Measurements from ENCODE around the gene PCBP3. TPM values are rescaled to one million over a fixed set of nuclear protein-coding genes. Genes with fewer than 3 reads are reported as not detected.

Gene PCBP3
- total and polyA plus RNA-seq, 2 of the 8 experiments (the other 6 are each of a cell fraction or from before 2014, with no cell fraction given), result 3.5 to 6.3 TPM

DNA sequence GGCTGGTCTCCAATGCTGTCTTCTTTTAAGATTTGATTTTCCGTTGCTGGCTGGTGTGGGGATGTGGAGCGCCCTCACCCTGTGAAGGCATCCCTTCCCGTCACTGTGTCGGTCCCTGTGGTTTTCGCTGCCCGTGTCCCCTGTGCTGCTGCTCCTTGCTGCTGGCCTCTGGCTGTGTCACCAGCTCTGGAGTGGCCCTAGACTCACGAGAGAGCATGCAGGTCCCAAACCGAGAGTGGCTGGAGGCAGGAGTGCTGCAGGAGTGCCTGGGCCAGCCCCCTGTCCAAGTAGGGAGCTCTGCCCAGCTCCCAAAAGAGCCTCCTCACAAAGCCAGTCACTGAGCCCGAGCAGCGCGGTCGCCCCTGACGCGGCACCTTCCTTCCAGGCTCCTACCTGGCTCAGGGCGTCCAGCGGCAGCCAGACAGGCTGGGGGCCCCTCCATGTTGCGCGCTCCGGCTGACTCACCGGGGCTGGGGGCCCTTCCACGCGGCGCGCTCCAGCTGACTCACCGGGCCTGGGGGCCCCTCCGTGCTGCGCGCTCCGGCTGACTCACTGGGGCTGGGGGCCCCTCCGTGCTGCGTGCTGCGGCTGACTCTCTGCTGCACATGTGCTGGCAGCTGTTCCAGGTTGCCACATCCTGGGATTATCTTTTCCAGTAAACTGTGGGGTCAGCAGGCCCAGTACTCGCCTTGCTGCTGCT, 231.3 kb downstream of the PCBP3 start:
- no peak overlapping the region for H3K56ac ChIP-seq (replicated peaks; ENCODE audit: insufficient read length, low read depth, low read length)
- H3K9me3 ChIP-seq (ENCODE audit: insufficient read depth in 2 of 2, low read depth in 1 of 2, low read length in 1 of 2), result no peaks in the 10 kb centered on the region
- no peak overlapping the region for H4K91ac ChIP-seq (replicated peaks; ENCODE audit: insufficient read length, low read length)
- no peak for FAIRE-seq
- H2BK12ac ChIP-seq (ENCODE audit: low read depth, low read length), result no peak overlapping the region
- H3K79me1 ChIP-seq (ENCODE audit: low read depth, low read length), result no peaks in the 10 kb centered on the region
- no peak overlapping the region for H2BK20ac ChIP-seq (ENCODE audit: low read length)
- no peak overlapping the region for H2BK15ac ChIP-seq (ENCODE audit: low read length)
- H3K23ac ChIP-seq (ENCODE audit: insufficient read length), result no peak overlapping the region
- H4K5ac ChIP-seq (ENCODE audit: insufficient read length, low read depth, low read length), result no peak overlapping the region
- H3K4me2 ChIP-seq (ENCODE audit: insufficient read depth in 1 of 2, low read depth in 2 of 2, low read length in 2 of 2), result no peak overlapping the region
- H4K8ac ChIP-seq (ENCODE audit: extremely low read depth, insufficient read depth, low read length), result peak overlapping the region; percentile 80; the same call in 1 of the 2 replicates
- no peak for TF ChIP-seq KDM1A (IDR thresholded peaks at IDR 0.05; ENCODE audit: borderline replicate concordance, low read length)
- no peak for TF ChIP-seq SRF (IDR thresholded peaks at IDR 0.05; ENCODE audit: low read depth, low read length)
- TF ChIP-seq SIX5 (IDR thresholded peaks at IDR 0.05; ENCODE audit: low read depth, low read length), result no peak
- no peak for TF ChIP-seq MAFK (IDR thresholded peaks at IDR 0.05; ENCODE audit: low read depth, low read length)
- no peak for TF ChIP-seq CEBPB (IDR thresholded peaks at IDR 0.05; ENCODE audit: low read depth, low read length)
- TF ChIP-seq BACH1 (IDR thresholded peaks at IDR 0.05; ENCODE audit: low read length), result no peak
- TF ChIP-seq EGR1 (IDR thresholded peaks at IDR 0.05; ENCODE audit: borderline replicate concordance, low read depth, low read length), result no peak
- TF ChIP-seq POLR2AphosphoS5 (IDR thresholded peaks at IDR 0.05; ENCODE audit: low read depth, low read length), result no peak
- TF ChIP-seq RFX5 (IDR thresholded peaks at IDR 0.05; ENCODE audit: borderline replicate concordance, low read depth, low read length), result no peak
- TF ChIP-seq SP2 (IDR thresholded peaks at IDR 0.05; ENCODE audit: low read length), result no peak
- TF ChIP-seq SIN3A (conservative IDR thresholded peaks at IDR 0.05 in 1 of 2, IDR thresholded peaks at IDR 0.05 in 1 of 2; ENCODE audit: low read depth in 1 of 2, low read length in 2 of 2), result no peak
- no peak overlapping the region for H3K18ac ChIP-seq (ENCODE audit: extremely low read depth, low read length)
- no peak overlapping the region for H3K4me3 ChIP-seq (ENCODE audit: extremely low read depth in 1 of 4, insufficient read depth in 2 of 4, low read depth in 3 of 4, low read length in 4 of 4)
- no peaks in the 10 kb centered on the region for H4K20me1 ChIP-seq (replicated peaks in 1 of 2; ENCODE audit: control insufficient read depth in 1 of 2, insufficient read depth in 2 of 2, low read length in 2 of 2)
- no peak overlapping the region for H3K14ac ChIP-seq (ENCODE audit: insufficient read length)
- H2BK5ac ChIP-seq (ENCODE audit: low read depth, low read length), result peak overlapping the region; percentile 35; the same call in 1 of the 2 replicates
- WGBS, 2 experiments (ENCODE audit: extremely low coverage in 1 of 2, insufficient coverage in 1 of 2, insufficient read length in 1 of 2, insufficient replicate concordance in 2 of 2, low coverage in 1 of 2, low lambda C conversion rate in 2 of 2, missing lambda C conversion rate in 1 of 2), result 92% methylated on average over 33 of the region's 33 CpGs; no CpG with 5 or more reads in 1 of the 2 experiments
- H2AFZ ChIP-seq (ENCODE audit: low read length), result no peak overlapping the region
- H3K27ac ChIP-seq (ENCODE audit: low read depth, low read length), result no peak overlapping the region
- H2BK120ac ChIP-seq (replicated peaks; ENCODE audit: low read depth, low read length), result no peak overlapping the region
- H3K23me2 ChIP-seq (ENCODE audit: low read depth, low read length), result no peaks in the 10 kb centered on the region
- no peak overlapping the region for H2AK5ac ChIP-seq (ENCODE audit: low read depth, low read length)
- ChIA-PET CTCF (ENCODE audit: partially characterized antibody) (interaction anchor here (0.9 to 1.3 kb wide), 2 partner anchors 279 to 1386 kb away, joined by 3 read pairs; no protein-coding TSS in a partner anchor), POLR2A (ENCODE audit: partially characterized antibody) (no interaction called here)
- H3K9ac ChIP-seq (replicated peaks in 1 of 4; ENCODE audit: extremely low read depth in 1 of 4, low read depth in 3 of 4, low read length in 3 of 4), result no peak overlapping the region
- no peak for DNase-seq (ENCODE audit: low read depth in 1 of 2, low spot score in 2 of 2)
- H3K36me3 ChIP-seq (ENCODE audit: control insufficient read depth in 2 of 4, insufficient read depth in 4 of 4, low read length in 3 of 4), result no peaks in the 10 kb centered on the region
- H3K27me3 ChIP-seq (replicated peaks in 1 of 4; ENCODE audit: control insufficient read depth in 3 of 4, extremely low read depth in 1 of 4, insufficient read depth in 3 of 4, low read length in 3 of 4), result no peaks in the 10 kb centered on the region
- H3K4me1 ChIP-seq (replicated peaks in 1 of 4; ENCODE audit: control insufficient read depth in 3 of 4, insufficient read depth in 4 of 4, low read length in 3 of 4), result peaks cover 0 to 3% (median 0%) of the 10 kb centered on the region in 4 experiments; a peak in 3 of 7 replicates
- no peaks in the 10 kb centered on the region for H3K79me2 ChIP-seq (ENCODE audit: control insufficient read depth in 1 of 2, insufficient read depth in 2 of 2, low read length in 2 of 2)
- H3K4ac ChIP-seq (replicated peaks; ENCODE audit: insufficient read length, low read depth, low read length), result no peak overlapping the region
